Neural crest cell (in vitro differentiated cells): Measurements from ENCODE around the gene LIMK2. TPM values are rescaled to one million over a fixed set of nuclear protein-coding genes. Genes with fewer than 3 reads are reported as not detected.

Experiments used
- DNase-seq: peaks from one replicate; pipeline ENCODE4 v3.0.0; 2021; ENCODE audit warnings: low read depth, mixed read lengths, low spot score
- H3K27ac Mint-ChIP-seq: one replicate; pipeline ENCODE4 v1.8.0; 2021; ENCODE audit warnings: mild to moderate bottlenecking, mixed read lengths; ENCODE audit not compliant: unreplicated experiment
- H3K27me3 Mint-ChIP-seq: 2 replicates; pipeline ENCODE4 v1.8.0; 2021; ENCODE audit warnings: low read depth, mild to moderate bottlenecking, mixed read lengths
- H3K36me3 Mint-ChIP-seq: 2 replicates; pipeline ENCODE4 v1.8.0; 2021; ENCODE audit warnings: low read depth, mild to moderate bottlenecking, mixed read lengths
- H3K4me1 Mint-ChIP-seq: 2 replicates; pipeline ENCODE4 v1.8.0; 2021; ENCODE audit warnings: mixed read lengths
- H3K4me3 Mint-ChIP-seq: one replicate; pipeline ENCODE4 v1.8.0; 2021; ENCODE audit warnings: mild to moderate bottlenecking, mixed read lengths
- H3K9me3 Mint-ChIP-seq: 2 replicates; pipeline ENCODE4 v1.8.0; 2021; ENCODE audit warnings: mixed read lengths
- CTCF ChIP-seq: fragments of 200-600 bp; sonication (generic); conservative IDR thresholded peaks from 2 replicates; pipeline ENCODE4 v1.5.0; 2021; ENCODE audit warnings: antibody characterized with exemption, mild to moderate bottlenecking
- total RNA-seq: library from RNA; stranded (reverse); gene quantifications from 2 replicates; pipeline ENCODE4 v1.2.1, GENCODE V29; 2021

LIMK2 gene
- total RNA-seq, 1 donor from 2014 or later = 35.1 TPM

- H3K9me3 Mint-ChIP-seq = no peaks in the 10 kb centered on the region
- peaks cover 29% of the 10 kb centered on the region for H3K4me1 Mint-ChIP-seq
- no peak for DNase-seq
- no peak overlapping the region for H3K27ac Mint-ChIP-seq
- H3K4me3 Mint-ChIP-seq = peak overlapping the region; percentile 86
- no peaks in the 10 kb centered on the region for H3K36me3 Mint-ChIP-seq
- no peak for TF ChIP-seq CTCF
- H3K27me3 Mint-ChIP-seq = no peaks in the 10 kb centered on the region
Measured at GRCh38 chr22:31248965-31249958, 37.2 kb downstream of the LIMK2 start.

GRCh38 chr22:31250740-31251600 is 38.9 kb downstream of the LIMK2 start:
- Mint-ChIP-seq H3K27ac (no peak overlapping the region), H3K36me3 (no peaks in the 10 kb centered on the region), H3K4me1 (peaks cover 29% of the 10 kb centered on the region), H3K4me3 (no peak overlapping the region), H3K27me3 (no peaks in the 10 kb centered on the region), H3K9me3 (no peaks in the 10 kb centered on the region)
- TF ChIP-seq CTCF = no peak
- DNase-seq = no peak

GRCh38 chr22:31253949-31254348 is 41.9 kb downstream of the LIMK2 start:
- no peak overlapping the region for H3K27ac Mint-ChIP-seq

GRCh38 chr22:31259798-31260473 is 47.8 kb downstream of the LIMK2 start:
- TF ChIP-seq CTCF = no peak
- Mint-ChIP-seq H3K4me1 (no peaks in the 10 kb centered on the region), H3K36me3 (peaks cover 17% of the 10 kb centered on the region), H3K4me3 (no peak overlapping the region), H3K9me3 (no peaks in the 10 kb centered on the region), H3K27me3 (no peaks in the 10 kb centered on the region), H3K27ac (no peak overlapping the region)
- DNase-seq = no peak

More at GRCh38 chr22:31253949-31254348, 41.9 kb downstream of the LIMK2 start:
- Mint-ChIP-seq H3K9me3 (no peaks in the 10 kb centered on the region), H3K4me1 (peaks cover 14% of the 10 kb centered on the region), H3K27me3 (no peaks in the 10 kb centered on the region), H3K36me3 (peaks cover 4% of the 10 kb centered on the region), H3K4me3 (no peak overlapping the region)
- no peak for DNase-seq
- no peak for TF ChIP-seq CTCF

- Mint-ChIP-seq H3K4me3 (no peak overlapping the region), H3K27me3 (no peaks in the 10 kb centered on the region), H3K36me3 (peaks cover 17% of the 10 kb centered on the region), H3K9me3 (no peaks in the 10 kb centered on the region), H3K27ac (no peak overlapping the region), H3K4me1 (no peaks in the 10 kb centered on the region)
- DNase-seq = no peak
- TF ChIP-seq CTCF = no peak
Measured at GRCh38 chr22:31260474-31260856, 48.4 kb downstream of the LIMK2 start.
